Natural killer cell (primary cell): Measurements from ENCODE around the gene GPR157. TPM values are rescaled to one million over a fixed set of nuclear protein-coding genes. Genes with fewer than 3 reads are reported as not detected.
"Not testable (repeated sequence)": the region's sequence is repeated elsewhere in the genome, so short reads cannot be mapped to it uniquely, and the experiment has no call there.

ENCODE experiments used
- ATAC-seq, 3 donors: fragments of 150-1000 bp in 2 of 3; fragments of 200-7000 bp in 1 of 3; cut with Tn5 transposase; 1 replicate in 1 of 3; 2 replicates in 2 of 3; pipeline ENCODE4 v1.10.0; 2021; ENCODE audit warnings: mild to moderate bottlenecking in 2 of 3, moderate library complexity in 2 of 3
- DNase-seq, 2 donors: peaks; one replicate each; pipeline versions ENCODE4 v3.0.0 to v3.0.0-alpha.2; 2013 to 2021; ENCODE audit warnings: mixed read lengths in 1 of 2
- H3K27ac ChIP-seq: one replicate; pipeline ENCODE4 v1.5.1; 2013; ENCODE audit warnings: mild to moderate bottlenecking, low read length
- H3K27me3 ChIP-seq: one replicate; pipeline ENCODE4 v1.6.1; 2013; ENCODE audit warnings: low read length; ENCODE audit not compliant: control insufficient read depth, insufficient read depth
- H3K36me3 ChIP-seq: one replicate; pipeline ENCODE4 v1.6.1; 2013; ENCODE audit warnings: low read length; ENCODE audit not compliant: control insufficient read depth, insufficient read depth
- H3K4me1 ChIP-seq: one replicate; pipeline ENCODE4 v1.6.1; 2013; ENCODE audit warnings: low read length; ENCODE audit not compliant: control insufficient read depth, insufficient read depth
- H3K4me3 ChIP-seq: one replicate; pipeline ENCODE4 v1.5.1; 2013; ENCODE audit warnings: low read length
- H3K9me3 ChIP-seq: one replicate; pipeline ENCODE4 v1.6.1; 2013; ENCODE audit warnings: low read length; ENCODE audit not compliant: control insufficient read depth, insufficient read depth
- H3K27ac Mint-ChIP-seq, 2 donors: one replicate each; pipeline ENCODE4 v1.8.0; 2022; ENCODE audit warnings: mild to moderate bottlenecking in 2 of 2, mixed read lengths in 2 of 2, moderate library complexity in 1 of 2
- H3K27me3 Mint-ChIP-seq, 2 donors: one replicate each; pipeline ENCODE4 v1.8.0; 2022; ENCODE audit warnings: low read depth in 2 of 2, mixed read lengths in 2 of 2
- H3K36me3 Mint-ChIP-seq: one replicate; pipeline ENCODE4 v1.8.0; 2022; ENCODE audit warnings: mixed read lengths
- H3K4me1 Mint-ChIP-seq, 2 donors: one replicate each; pipeline ENCODE4 v1.8.0; 2022; ENCODE audit warnings: mixed read lengths in 2 of 2
- H3K4me3 Mint-ChIP-seq: one replicate; pipeline ENCODE4 v1.8.0; 2022; ENCODE audit warnings: mild to moderate bottlenecking, moderate library complexity, mixed read lengths
- H3K9me3 Mint-ChIP-seq, 2 donors: one replicate each; pipeline ENCODE4 v1.8.0; 2022; ENCODE audit warnings: mixed read lengths in 2 of 2
- WGBS: methylation state at CpG from one replicate; pipeline ENCODE4 v1.1.7; 2013; ENCODE audit warnings: missing lambda C conversion rate; ENCODE audit not compliant: insufficient coverage; 5-methylcytosine and 5-hydroxymethylcytosine counted together
- intact Hi-C: fragments of 100-400 bp; cut with micrococcal nuclease; formaldehyde crosslinking; loops from one replicate; pipeline ENCODE4 v1.14.2; 2022
- total RNA-seq, 4 donors: library from RNA; stranded (reverse); fragments of 120-200 nt in 1 of 4; gene quantifications; one replicate each; pipeline versions ENCODE4 v1.2.3 to v1.2.4, GENCODE V29; 2013 to 2022
- TF ChIP-seq, protein P1 (sequence below): fragments of 200-600 bp; IDR thresholded peaks from one replicate; pipeline ENCODE4 v1.8.0; 2022; ENCODE audit warnings: antibody characterized with exemption

Gene GPR157
- total RNA-seq, 3 donors from 2014 or later (not counting 1 experiment from before 2014, with no cell fraction given): 1.00 to 1.2 (median 1.1) TPM

DNA sequence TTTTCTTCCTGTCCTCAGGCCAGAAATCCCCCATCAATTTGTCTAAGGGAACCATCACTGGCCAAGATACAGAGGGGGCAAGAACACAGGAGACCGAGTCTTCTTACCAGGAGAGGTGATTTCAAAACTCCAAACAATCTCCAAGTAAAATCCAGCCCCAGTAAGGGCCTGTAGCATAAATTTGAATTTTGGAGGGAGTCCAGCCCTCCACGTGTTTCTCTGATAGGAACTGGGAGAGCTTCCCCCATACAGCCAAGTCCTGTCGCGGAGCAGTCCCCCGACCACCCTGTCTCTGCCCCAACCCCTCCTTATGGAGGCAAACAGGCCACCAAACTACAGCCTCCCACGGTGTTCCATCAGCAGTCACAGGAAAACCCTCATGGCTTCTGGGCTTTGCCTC, 32.4 kb upstream of the GPR157 start:
- Mint-ChIP-seq H3K27me3 (no peaks in the 10 kb centered on the region), H3K36me3 (no peaks in the 10 kb centered on the region), H3K9me3 (no peaks in the 10 kb centered on the region), H3K4me1 (no peaks in the 10 kb centered on the region), H3K27ac (no peak overlapping the region), H3K4me3 (no peak overlapping the region)
- no peak overlapping the region for H3K4me3 ChIP-seq
- ATAC-seq: no peak
- no peaks in the 10 kb centered on the region for H3K36me3 ChIP-seq
- intact Hi-C loops: no loop called here
- TF ChIP-seq, protein P1, sequence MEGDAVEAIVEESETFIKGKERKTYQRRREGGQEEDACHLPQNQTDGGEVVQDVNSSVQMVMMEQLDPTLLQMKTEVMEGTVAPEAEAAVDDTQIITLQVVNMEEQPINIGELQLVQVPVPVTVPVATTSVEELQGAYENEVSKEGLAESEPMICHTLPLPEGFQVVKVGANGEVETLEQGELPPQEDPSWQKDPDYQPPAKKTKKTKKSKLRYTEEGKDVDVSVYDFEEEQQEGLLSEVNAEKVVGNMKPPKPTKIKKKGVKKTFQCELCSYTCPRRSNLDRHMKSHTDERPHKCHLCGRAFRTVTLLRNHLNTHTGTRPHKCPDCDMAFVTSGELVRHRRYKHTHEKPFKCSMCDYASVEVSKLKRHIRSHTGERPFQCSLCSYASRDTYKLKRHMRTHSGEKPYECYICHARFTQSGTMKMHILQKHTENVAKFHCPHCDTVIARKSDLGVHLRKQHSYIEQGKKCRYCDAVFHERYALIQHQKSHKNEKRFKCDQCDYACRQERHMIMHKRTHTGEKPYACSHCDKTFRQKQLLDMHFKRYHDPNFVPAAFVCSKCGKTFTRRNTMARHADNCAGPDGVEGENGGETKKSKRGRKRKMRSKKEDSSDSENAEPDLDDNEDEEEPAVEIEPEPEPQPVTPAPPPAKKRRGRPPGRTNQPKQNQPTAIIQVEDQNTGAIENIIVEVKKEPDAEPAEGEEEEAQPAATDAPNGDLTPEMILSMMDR: no peak
- no peaks in the 10 kb centered on the region for H3K27me3 ChIP-seq
- H3K27ac ChIP-seq: no peak overlapping the region
- WGBS: 79% methylated on average over 5 of the region's 6 CpGs
- no peak for DNase-seq
- H3K4me1 ChIP-seq: peaks cover 3% of the 10 kb centered on the region
- H3K9me3 ChIP-seq: no peaks in the 10 kb centered on the region

DNA sequence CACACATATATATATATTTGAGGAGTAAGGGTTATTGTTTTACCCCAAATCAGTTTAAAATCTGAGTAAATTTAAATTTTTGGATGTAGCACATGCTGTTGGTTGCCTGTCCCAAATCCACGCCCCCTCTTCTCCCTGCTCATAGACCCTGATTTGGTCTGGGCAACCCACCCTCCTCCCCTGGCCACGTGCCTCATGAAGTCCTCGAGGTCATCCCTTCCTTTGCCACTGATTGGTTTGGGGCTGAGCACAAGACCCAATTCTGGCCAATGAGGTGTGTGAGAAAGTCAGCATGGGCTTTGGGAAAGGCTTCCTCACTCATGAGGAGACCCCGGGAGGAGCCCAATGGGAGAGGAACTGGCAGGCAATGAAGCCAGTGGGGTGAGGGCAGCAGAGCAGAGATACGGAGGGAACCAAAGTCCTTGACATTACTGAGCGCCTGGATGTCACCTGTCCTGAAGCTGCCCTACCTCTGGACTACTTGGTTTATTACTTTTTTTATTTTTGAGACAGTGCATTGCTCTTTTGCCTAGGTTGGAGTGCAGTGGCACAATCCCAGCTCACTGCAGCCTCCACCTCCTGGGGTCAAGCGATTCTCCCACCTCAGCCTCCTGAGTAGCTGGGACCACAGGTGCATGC, 31.3 kb upstream of the GPR157 start:
- Histone ChIP-seq H3K27me3 (no peaks in the 10 kb centered on the region), H3K9me3 (no peaks in the 10 kb centered on the region), H3K4me3 (no peak overlapping the region), H3K4me1 (peaks cover 3% of the 10 kb centered on the region), H3K27ac (no peak overlapping the region), H3K36me3 (no peaks in the 10 kb centered on the region)
- DNase-seq: no peak
- TF ChIP-seq, protein P1: no peak
- ATAC-seq: no peak
- Mint-ChIP-seq H3K27me3 (no peaks in the 10 kb centered on the region), H3K9me3 (no peaks in the 10 kb centered on the region), H3K27ac (no peak overlapping the region), H3K4me3 (no peak overlapping the region), H3K36me3 (no peaks in the 10 kb centered on the region), H3K4me1 (no peaks in the 10 kb centered on the region)
- intact Hi-C loops: no loop called here
- WGBS: 94% methylated on average over 7 of the region's 7 CpGs

DNA sequence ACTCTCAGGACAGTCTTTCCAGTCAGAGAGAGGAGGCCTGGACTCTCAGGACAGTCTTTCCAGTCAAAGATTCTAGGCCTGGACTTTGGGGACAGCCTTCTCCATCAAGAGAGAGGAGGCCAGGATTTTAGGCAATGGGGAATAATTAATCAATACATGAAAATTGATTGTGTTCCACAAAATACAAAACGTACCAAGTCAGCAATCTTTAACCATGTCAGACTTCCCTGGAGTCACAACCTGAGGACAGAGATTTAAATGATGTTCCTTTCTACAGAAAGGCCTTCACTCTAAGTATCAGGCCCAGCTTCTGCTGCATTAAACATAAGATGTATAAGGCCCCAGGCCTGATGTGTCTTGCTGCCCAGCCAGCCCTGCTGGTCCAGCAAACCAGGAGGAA, 27.0 kb upstream of the GPR157 start:
- Histone ChIP-seq H3K27me3 (no peaks in the 10 kb centered on the region), H3K36me3 (no peaks in the 10 kb centered on the region), H3K9me3 (no peaks in the 10 kb centered on the region), H3K4me1 (no peaks in the 10 kb centered on the region), H3K4me3 (no peak overlapping the region), H3K27ac (no peak overlapping the region)
- intact Hi-C loops: no loop called here
- Mint-ChIP-seq H3K9me3 (no peaks in the 10 kb centered on the region), H3K27me3 (no peaks in the 10 kb centered on the region), H3K27ac (no peak overlapping the region), H3K4me1 (no peaks in the 10 kb centered on the region), H3K36me3 (no peaks in the 10 kb centered on the region), H3K4me3 (no peak overlapping the region)
- no peak for DNase-seq
- no peak for ATAC-seq
- WGBS: 89% methylated on average over 1 of the region's 1 CpG
- TF ChIP-seq, protein P1: no peak

DNA sequence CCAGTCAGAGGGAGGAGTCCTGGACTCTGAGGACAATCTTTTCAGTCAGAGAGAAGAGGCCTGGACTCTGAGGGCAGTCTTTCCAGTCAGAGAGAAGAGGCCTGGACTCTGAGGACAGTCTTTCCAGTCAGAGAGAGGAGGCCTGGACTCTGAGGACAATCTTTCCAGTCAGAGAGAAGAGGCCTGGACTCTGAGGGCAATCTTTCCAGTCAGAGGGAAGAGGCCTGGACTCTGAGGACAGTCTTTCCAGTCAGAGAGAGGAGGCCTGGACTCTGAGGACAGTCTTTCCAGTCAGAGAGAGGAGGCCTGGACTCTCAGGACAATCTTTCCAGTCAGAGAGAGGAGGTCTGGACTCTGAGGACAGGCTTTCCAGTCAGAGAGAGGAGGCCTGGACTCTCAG, 26.5 kb upstream of the GPR157 start:
- H3K36me3 Mint-ChIP-seq, H3K9me3 Mint-ChIP-seq, H3K4me3 ChIP-seq, DNase-seq, H3K4me3 Mint-ChIP-seq, H3K4me1 ChIP-seq, H3K4me1 Mint-ChIP-seq, H3K36me3 ChIP-seq, H3K27me3 ChIP-seq, H3K27ac ChIP-seq, H3K27me3 Mint-ChIP-seq, H3K9me3 ChIP-seq, ATAC-seq, H3K27ac Mint-ChIP-seq, intact Hi-C loops: not testable (repeated sequence)
